ENCODE results near the gene DRC3. TPM values are rescaled to one million over a fixed set of nuclear protein-coding genes. Genes with fewer than 3 reads are reported as not detected.
A peak's percentile ranks its signal among the peaks of the same experiment; 100 is the strongest.

DRC3 gene
- total RNA-seq, 6 experiments from 2014 or later = 0.37 to 0.73 (median 0.61) TPM

GRCh38 chr17:18037486-18037885 is 64.8 kb downstream of the DRC3 start:
- TF ChIP-seq CTCF (IDR thresholded peaks at IDR 0.05) = no peak
- H3K4me3 Mint-ChIP-seq = peak overlapping the region; percentile 90
- no peak for DNase-seq
- H3K9me3 Mint-ChIP-seq = no peaks in the 10 kb centered on the region
- 0 out of 2 replicates have a peak overlapping the region, but pooled peaks have one; percentile 2 for H3K27ac Mint-ChIP-seq
- peaks cover 48% of the 10 kb centered on the region for H3K4me1 Mint-ChIP-seq (ENCODE audit: low read depth)
- no peaks in the 10 kb centered on the region; the same call in 1 of the 2 replicates for H3K27me3 Mint-ChIP-seq (ENCODE audit: insufficient read depth)
- H3K36me3 Mint-ChIP-seq (ENCODE audit: low read depth) = no peaks in the 10 kb centered on the region; the same call in 1 of the 2 replicates

GRCh38 chr17:18038149-18038850 is 65.6 kb downstream of the DRC3 start:
- TF ChIP-seq CTCF (IDR thresholded peaks at IDR 0.05) = no peak
- H3K4me3 Mint-ChIP-seq = peak overlapping the region; percentile 90
- H3K9me3 Mint-ChIP-seq = no peaks in the 10 kb centered on the region
- DNase-seq = peak; percentile 20
- no peaks in the 10 kb centered on the region; the same call in 1 of the 2 replicates for H3K36me3 Mint-ChIP-seq (ENCODE audit: low read depth)
- H3K27me3 Mint-ChIP-seq (ENCODE audit: insufficient read depth) = no peaks in the 10 kb centered on the region; the same call in 1 of the 2 replicates
- H3K27ac Mint-ChIP-seq = peak overlapping the region; percentile 89
- H3K4me1 Mint-ChIP-seq (ENCODE audit: low read depth) = peaks cover 46% of the 10 kb centered on the region

GRCh38 chr17:18038861-18039534 is 66.3 kb downstream of the DRC3 start, which contains the start of the genes ATPAF2 and GID4:
Gene ATPAF2, minus strand, starts transcription at chr17:18039168. Its CDS starts 155 bp downstream, at chr17:18039013.
Gene GID4, plus strand, starts transcription at chr17:18039408. Its CDS starts 57 bp downstream, at chr17:18039465.
- peak; percentile 4 for TF ChIP-seq CTCF (IDR thresholded peaks at IDR 0.05)
- peak; percentile 98 for DNase-seq
- peak within 1 kb of the TSS; percentile 90 for H3K4me3 Mint-ChIP-seq
- no peaks in the 10 kb centered on the region; the same call in 1 of the 2 replicates for H3K27me3 Mint-ChIP-seq (ENCODE audit: insufficient read depth)
- no peaks in the 10 kb centered on the region; the same call in 1 of the 2 replicates for H3K36me3 Mint-ChIP-seq (ENCODE audit: low read depth)
- H3K4me1 Mint-ChIP-seq (ENCODE audit: low read depth) = peaks cover 44% of the 10 kb centered on the region
- peak within 1 kb of the TSS; percentile 89 for H3K27ac Mint-ChIP-seq
- H3K9me3 Mint-ChIP-seq = no peaks in the 10 kb centered on the region

GRCh38 chr17:18039535-18040260 is 67.0 kb downstream of the DRC3 start:
- Mint-ChIP-seq H3K4me3 (peak overlapping the region; percentile 90), H3K4me1 (ENCODE audit: low read depth) (peaks cover 44% of the 10 kb centered on the region), H3K27ac (peak overlapping the region; percentile 89), H3K9me3 (no peaks in the 10 kb centered on the region), H3K36me3 (ENCODE audit: low read depth) (no peaks in the 10 kb centered on the region; the same call in 1 of the 2 replicates), H3K27me3 (ENCODE audit: insufficient read depth) (no peaks in the 10 kb centered on the region; the same call in 1 of the 2 replicates)
- DNase-seq = no peak
- no peak for TF ChIP-seq CTCF (IDR thresholded peaks at IDR 0.05)

GRCh38 chr17:18040261-18040858 is 67.7 kb downstream of the DRC3 start:
- H3K4me3 Mint-ChIP-seq = peak overlapping the region; percentile 90
- peaks cover 44% of the 10 kb centered on the region for H3K4me1 Mint-ChIP-seq (ENCODE audit: low read depth)
- DNase-seq = no peak

More at GRCh38 chr17:18040261-18040858, 67.7 kb downstream of the DRC3 start:
- H3K27me3 Mint-ChIP-seq (ENCODE audit: insufficient read depth) = no peaks in the 10 kb centered on the region; the same call in 1 of the 2 replicates
- H3K36me3 Mint-ChIP-seq (ENCODE audit: low read depth) = no peaks in the 10 kb centered on the region; the same call in 1 of the 2 replicates
- TF ChIP-seq CTCF (IDR thresholded peaks at IDR 0.05) = no peak
- peak overlapping the region; percentile 85 for H3K27ac Mint-ChIP-seq
- H3K9me3 Mint-ChIP-seq = no peaks in the 10 kb centered on the region

All from HFFc6 (cell line).